H54 (cell line): ENCODE results near the gene SLC25A10.
A peak's percentile ranks its signal among the peaks of the same experiment; 100 is the strongest.

ENCODE experiments used
- DNase-seq: peaks from one replicate; pipeline ENCODE4 v3.0.0; 2011; ENCODE audit warnings: low spot score, mixed read lengths; ENCODE audit not compliant: insufficient read length
- FAIRE-seq: peaks from 3 replicates; lab custom pipeline; 2011; peaks lifted over from hg19 to GRCh38; lab: Jason Lieb, UNC
- POLR2A ChIP-seq: IDR thresholded peaks from 2 replicates; pipeline ENCODE4 v1.6.1; 2011; ENCODE audit warnings: low read depth, mild to moderate bottlenecking, low read length

The SLC25A10 gene

DNA sequence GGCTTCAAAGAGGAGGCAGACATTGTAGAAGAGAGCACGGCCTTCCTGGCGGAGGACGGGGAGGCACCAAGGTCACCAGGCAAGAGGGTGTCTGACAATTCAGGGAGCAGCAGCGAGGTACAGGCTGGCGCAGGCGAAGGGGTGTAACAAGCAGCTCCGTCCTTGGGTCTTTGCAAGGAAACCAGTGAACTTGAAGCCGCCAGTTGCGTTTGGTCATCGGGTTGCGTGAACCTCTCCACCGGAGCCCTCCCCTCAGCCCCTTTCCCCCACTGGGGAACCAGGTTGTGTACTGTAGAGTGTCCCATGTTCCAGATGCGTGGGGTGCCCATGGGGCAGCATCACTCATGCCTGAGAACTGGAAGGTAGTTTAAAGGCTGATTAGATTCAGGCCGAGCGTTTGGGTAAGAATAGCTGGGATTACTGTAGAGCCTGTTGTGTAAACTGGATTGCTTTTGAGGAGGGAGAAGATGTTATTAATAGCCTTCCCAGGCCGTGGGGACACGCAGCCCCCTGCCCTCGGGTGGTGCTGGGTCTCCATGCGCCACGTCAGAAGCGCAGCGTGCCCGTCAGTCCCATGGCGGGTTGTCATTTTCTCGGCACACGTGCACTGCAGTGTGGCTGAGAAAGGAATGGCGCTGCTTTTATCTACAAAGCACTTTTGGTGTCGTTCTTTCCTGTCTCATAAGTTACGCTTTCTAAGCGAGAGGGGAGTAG lies 6.4 kb upstream of the SLC25A10 start:
- DNase-seq (no peak), FAIRE-seq (no peak)
- TF ChIP-seq POLR2A: no peak

DNA sequence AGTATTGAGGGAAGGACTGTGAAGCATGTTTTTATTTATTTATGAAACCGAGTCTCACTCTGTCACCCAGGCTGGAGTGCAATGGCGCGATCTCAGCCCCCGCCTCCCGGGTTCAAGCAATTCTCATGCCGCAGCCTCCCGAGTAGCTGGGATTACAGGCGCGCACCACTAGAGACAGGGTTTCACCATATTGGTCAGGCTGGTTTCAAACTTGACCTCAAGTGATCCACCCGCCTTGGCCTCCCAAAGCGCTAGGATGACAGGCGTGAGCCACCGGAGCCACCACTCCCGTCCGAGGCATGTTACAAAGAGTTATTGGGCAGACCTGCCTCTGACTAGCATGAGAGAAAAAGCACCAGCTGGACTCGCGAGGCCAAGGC lies 5.9 kb upstream of the SLC25A10 start:
- DNase-seq (no peak), FAIRE-seq (no peak)
- no peak for TF ChIP-seq POLR2A

DNA sequence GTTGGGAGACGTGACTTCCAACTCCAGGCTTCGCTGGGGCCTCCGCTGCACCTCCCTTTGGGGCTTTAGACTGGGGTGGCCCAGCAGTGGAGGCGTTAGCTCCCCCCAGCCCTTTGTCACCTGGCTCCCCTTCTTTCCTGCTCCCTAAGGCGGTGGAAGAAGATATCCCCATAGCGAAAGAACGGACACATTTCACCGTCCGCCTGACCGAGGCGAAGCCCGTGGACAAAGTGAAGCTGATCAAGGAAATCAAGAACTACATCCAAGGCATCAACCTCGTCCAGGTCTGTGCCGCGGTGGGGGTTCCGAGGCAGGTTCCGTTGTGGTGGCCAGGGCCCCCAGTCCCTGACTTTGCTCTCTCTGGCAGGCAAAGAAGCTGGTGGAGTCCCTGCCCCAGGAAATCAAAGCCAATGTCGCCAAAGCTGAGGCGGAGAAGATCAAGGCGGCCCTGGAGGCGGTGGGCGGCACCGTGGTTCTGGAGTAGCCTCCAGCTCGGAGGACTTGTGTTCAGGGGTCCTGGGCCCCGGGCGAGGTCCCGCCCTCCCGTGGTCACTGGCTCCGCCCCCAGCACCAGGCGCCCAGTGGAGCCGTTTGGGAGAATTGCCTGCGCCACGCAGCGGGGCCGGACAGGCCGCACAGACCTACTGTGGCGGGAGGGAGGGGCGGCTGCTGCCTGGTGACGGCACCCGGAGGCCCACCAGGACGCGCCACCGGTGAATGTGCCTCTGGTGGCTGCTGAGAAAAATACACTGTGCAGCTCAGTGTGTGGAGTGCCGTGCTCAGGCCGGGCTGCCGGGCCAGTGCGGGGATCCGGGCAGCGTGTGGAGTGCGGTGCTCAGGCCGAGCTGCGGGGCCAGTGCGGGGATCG lies 5.1 kb upstream of the SLC25A10 start:
- FAIRE-seq: no peak
- TF ChIP-seq POLR2A: 0 out of 2 replicates have a peak, but pooled peaks have one; percentile 23

DNA sequence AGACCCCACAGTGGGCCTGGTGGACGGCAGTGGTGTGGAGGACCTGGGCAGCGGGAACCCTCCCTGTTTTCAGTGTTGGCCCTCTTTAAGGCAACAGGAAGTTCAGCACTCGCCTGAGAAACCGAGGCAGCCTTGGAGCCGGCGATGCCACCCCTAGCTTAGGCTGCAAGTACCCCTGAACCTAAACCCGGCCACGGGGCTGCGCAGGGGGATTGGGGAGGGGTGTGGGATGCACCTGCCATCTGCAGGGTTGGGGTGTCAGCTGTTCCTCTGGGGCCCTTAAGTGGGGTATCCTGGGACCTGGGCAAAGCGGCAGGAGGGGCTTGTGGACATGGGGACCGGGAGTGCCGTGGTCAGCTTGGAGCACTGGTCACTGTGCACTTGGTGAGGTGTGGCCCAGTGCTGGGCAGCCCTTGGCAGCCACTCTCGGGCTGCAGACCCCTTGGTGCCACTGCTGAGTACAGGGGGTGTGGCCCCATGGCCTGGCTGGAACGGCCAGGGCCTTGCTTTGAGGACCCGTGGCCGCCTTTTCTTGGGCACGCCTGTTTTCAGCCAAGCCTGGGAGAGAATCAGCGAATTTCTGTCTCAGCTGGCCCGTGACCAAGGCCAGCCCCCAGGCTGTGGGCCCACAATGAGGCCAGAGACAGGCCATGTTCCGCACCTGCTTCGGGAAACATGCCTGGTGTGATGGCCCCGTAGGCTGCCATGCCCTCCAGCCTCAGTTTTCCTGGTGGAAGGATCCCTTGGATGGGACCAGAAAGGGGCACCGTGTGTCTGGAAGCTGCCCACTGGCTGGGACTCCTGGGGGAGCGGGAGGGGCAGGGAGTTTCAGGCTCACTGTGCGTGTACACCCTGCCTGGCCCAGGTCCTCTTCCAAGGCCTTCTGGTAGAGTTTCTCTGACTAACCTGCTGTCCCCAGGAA lies 4.1 kb upstream of the SLC25A10 start:
- FAIRE-seq: no peak

More for the DNA sequence above, 5.1 kb upstream of the SLC25A10 start:
- no peak for DNase-seq

DNA sequence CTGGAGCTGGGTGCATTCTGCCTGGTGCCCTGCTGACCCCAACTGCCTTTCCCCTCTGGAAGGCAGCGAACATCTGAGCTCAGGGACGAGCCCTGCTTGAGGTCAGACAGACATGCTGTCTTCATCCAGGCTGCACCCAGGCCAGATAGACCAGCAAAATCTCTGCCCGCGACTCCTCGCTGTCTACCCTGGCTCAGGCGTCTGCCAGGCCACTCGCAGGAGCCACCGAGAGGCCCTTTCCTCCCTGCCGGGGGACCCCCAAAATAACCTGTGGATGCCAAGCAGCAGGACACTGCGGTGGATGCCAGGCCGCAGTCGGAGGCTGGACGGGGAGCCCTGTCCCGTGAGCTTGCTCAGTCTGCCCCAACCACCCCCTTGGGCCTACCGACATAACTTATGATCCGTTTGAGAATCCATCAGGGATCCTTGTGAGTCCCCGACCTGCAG lies 3.3 kb upstream of the SLC25A10 start:
- DNase-seq (no peak), FAIRE-seq (no peak)
- TF ChIP-seq POLR2A: no peak

More for the DNA sequence above, 4.1 kb upstream of the SLC25A10 start:
- DNase-seq: no peak
- no peak for TF ChIP-seq POLR2A

DNA sequence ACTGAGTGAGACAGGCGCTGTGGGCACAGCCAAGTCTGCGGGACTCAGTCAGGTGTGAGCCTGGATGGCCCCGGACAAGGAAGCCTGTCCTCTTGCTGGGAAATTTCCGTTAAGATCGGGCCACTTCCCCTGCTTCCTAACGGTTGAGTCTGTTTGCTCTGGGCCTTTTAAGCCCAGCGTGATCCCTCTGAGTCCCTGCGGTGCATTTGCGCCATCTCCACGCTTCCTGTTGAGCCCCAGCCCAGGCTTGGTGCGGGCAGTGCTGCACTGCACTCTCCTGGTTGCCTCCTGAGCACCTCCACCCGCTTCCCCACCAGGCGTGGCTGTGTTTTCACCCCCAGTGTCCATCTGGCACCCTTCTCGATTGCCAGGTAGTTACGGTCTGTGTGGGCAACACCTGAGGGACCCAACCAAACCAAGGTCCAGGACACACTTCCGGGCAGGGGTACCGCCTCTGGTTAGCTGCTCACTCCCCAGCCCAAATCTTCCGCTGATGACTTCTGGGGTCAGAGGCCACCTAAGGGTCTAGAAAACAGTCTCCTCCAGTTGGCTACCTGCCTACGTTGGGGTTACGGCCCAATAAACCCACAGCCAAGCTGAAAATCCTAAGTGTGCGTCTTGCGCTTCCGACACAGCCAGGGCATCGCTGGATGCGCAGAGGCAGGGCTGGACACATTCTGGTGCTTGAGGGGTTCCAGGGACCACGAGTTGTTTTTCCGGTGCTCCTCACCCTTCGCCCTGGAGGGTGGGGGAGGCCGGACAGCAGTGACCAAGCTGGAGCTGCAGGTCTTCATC lies 1.4 kb upstream of the SLC25A10 start:
- FAIRE-seq (no peak), DNase-seq (no peak)
- no peak for TF ChIP-seq POLR2A

DNA sequence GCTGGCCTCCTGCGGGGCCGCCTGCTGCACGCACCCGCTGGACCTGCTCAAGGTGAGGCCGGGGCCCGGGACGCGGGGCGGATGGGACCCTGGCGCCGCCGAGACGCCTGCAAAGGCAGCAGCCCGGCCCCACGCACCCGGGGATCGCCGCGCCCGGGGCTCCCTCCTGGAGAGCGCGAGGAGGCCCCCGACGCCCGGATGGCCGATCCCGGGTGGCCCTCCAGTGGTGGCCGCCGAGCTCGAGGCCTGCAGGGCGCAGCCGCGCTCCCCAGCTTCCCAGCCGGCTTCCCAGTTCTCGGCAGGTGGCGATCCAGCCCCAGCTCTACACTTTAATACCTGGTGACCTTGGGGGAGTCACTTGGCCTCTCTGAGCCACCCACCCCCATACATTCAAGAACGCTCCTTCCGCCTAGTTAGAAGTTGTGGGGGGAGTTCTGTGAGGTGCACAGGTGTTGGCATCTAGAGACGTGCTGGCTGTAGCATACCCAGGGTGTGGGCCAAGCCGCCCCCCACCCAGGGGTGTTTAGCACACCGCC lies 452 bp downstream of the SLC25A10 start:
- FAIRE-seq (no peak), DNase-seq (peak; percentile 67)
- no peak for TF ChIP-seq POLR2A

DNA sequence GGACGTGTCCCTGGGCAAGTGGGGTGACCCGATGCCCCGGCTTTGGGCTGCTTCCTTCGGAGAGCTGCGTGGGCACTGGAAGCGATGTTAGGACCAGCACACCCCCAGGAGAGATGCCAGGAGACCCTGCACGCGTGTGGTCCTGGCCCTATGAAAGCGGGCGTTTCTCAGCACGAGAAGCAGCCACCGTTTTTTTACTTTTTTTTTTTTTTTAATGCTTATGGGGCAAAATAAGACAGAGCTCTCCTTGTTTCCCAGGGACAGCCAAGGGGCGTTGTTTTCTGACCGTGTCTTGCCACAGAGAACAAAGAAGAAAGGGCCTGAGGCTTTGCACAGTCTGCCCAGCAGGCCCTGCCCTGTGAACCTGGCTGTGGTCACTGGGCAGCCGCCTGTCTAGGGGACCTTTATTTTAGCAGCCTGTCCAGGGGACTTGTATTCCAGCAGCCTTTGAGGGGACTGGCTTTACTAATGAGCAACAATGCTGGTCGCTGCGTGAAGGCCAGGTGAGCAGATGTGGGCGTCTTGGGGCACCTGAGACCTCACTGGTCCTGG lies 996 bp downstream of the SLC25A10 start:
- FAIRE-seq (no peak), DNase-seq (no peak)
- no peak for TF ChIP-seq POLR2A

DNA sequence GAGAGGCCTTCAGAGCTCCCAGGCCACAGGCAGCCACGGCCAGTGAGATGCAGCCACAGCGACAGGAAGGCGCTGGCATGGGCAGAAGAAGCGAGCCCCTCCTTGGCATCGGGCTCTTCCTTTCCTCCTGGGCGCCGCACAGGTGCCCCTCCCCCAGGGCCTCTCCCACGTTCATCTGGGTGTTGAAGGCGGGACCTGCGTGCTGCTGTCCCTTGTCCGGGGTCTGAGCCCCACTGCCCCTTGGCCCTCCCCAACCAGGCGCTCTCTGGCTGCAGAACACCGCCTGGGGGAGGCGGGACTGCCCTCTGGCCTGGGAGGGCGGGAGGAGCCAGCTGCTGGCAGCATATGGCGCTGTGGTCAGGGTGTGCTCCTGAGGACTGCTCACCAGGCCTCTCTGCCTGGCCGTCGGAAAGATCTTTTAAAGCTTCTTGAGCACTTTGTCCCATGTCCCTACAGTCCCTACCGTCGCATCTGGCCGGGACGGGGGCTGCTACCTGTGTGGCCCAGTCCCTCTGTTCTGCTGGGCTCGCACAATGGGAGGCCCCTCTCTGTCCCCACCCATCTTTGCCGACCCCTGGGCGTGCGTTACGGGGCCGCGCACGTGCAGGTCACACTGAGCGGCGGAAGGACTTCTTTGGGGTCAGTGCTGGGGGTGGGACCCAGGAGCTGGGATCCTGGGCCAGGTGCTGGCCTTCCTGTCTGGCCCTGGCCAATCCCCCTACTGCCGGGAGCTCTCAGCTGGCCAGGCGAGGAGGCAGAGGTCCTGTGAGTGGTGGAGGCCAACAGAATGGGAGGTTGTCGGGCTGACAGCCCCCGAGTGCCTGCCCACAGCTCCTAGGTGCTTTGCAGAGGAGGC lies 1.7 kb downstream of the SLC25A10 start:
- DNase-seq (no peak), FAIRE-seq (no peak)
- no peak for TF ChIP-seq POLR2A

DNA sequence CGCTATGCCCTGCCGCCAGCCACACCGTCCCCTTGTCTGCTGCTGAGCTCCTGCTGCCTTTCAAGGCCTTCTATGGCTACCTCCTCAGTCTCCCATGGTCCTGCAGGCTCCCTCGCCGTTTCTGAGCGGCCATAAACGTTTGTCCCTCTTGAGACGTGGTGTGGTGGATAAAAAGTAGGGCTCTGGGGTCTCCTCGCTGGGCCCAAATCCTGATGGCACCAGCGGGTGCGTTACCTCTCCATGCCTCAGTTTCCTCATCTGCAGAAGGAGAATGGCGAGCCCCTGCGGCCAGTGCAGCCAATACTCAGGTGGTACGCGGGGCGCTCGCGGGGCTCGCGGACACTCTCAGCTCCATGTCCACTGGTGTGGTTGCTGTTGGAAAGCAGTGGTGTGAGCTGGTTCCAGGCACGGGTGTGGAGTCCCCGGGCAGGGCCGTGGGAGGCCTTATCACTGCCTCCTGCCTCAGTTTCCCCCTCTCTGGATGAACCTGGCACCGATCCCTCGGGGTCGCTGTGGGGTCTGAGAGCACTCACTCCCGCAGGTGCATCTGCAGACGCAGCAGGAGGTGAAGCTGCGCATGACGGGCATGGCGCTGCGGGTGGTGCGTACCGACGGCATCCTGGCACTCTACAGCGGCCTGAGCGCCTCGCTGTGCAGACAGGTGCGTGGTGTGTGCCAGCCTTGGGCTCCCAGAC lies 2.5 kb downstream of the SLC25A10 start:
- 0 out of 2 replicates have a peak, but pooled peaks have one; percentile 5 for TF ChIP-seq POLR2A
- FAIRE-seq: no peak
- no peak for DNase-seq
